Measurements from ENCODE around the gene CDH15.

DNA sequence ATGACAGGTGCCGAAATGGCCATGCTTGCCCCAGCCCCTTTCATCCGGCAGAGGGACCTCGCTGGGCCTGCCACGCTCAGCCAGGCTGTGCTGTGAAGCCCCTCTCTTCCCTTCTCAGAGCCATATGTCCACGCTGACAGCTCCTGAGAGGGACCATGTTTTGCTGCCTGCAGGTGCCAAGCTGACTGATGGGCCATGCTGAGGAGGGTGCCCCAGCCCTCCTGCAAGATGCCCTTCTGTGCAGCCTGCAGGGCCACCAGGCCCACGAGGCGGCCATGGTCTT lies 33.1 kb upstream of the CDH15 start:
- TF ChIP-seq, protein P1, sequence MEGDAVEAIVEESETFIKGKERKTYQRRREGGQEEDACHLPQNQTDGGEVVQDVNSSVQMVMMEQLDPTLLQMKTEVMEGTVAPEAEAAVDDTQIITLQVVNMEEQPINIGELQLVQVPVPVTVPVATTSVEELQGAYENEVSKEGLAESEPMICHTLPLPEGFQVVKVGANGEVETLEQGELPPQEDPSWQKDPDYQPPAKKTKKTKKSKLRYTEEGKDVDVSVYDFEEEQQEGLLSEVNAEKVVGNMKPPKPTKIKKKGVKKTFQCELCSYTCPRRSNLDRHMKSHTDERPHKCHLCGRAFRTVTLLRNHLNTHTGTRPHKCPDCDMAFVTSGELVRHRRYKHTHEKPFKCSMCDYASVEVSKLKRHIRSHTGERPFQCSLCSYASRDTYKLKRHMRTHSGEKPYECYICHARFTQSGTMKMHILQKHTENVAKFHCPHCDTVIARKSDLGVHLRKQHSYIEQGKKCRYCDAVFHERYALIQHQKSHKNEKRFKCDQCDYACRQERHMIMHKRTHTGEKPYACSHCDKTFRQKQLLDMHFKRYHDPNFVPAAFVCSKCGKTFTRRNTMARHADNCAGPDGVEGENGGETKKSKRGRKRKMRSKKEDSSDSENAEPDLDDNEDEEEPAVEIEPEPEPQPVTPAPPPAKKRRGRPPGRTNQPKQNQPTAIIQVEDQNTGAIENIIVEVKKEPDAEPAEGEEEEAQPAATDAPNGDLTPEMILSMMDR (IDR thresholded peaks at IDR 0.05): no peak
- TF ChIP-seq POLR2A (IDR thresholded peaks at IDR 0.05): no peak

Data from ovary (tissue), 3 donors.